Small intestine (tissue), 7 donors: Measurements from ENCODE around the gene DEFB123. TPM values are rescaled to one million over a fixed set of nuclear protein-coding genes. Genes with fewer than 3 reads are reported as not detected.

Experiments used
- DNase-seq, 2 donors: peaks; one replicate each; pipeline versions ENCODE4 v3.0.0 to v3.0.0-alpha.2; 2013
- FAIRE-seq: peaks from 2 replicates; lab custom pipeline; 2012; peaks lifted over from hg19 to GRCh38; lab: Jason Lieb, UNC
- H3K27ac ChIP-seq, 3 donors: one replicate each; pipeline ENCODE4 v1.5.1; 2013; ENCODE audit warnings: low read length in 2 of 3, mild to moderate bottlenecking in 2 of 3, control low read depth in 1 of 3, inconsistent platforms in 1 of 3, low read depth in 1 of 3, moderate library complexity in 1 of 3
- H3K27me3 ChIP-seq, 3 donors: one replicate each; pipeline ENCODE4 v1.6.1; 2013; ENCODE audit warnings: low read length in 3 of 3, inconsistent platforms in 1 of 3; ENCODE audit not compliant: control insufficient read depth in 3 of 3, insufficient read depth in 3 of 3
- H3K36me3 ChIP-seq, 3 donors: one replicate each; pipeline ENCODE4 v1.6.1; 2013; ENCODE audit warnings: low read length in 3 of 3, inconsistent platforms in 1 of 3, low read depth in 1 of 3, mild to moderate bottlenecking in 1 of 3, moderate library complexity in 1 of 3; ENCODE audit not compliant: control insufficient read depth in 3 of 3, insufficient read depth in 2 of 3
- H3K4me1 ChIP-seq, 3 donors: one replicate each; pipeline ENCODE4 v1.6.1; 2013; ENCODE audit warnings: low read length in 2 of 3, inconsistent platforms in 1 of 3, low read depth in 1 of 3, mild to moderate bottlenecking in 1 of 3, moderate library complexity in 1 of 3; ENCODE audit not compliant: control insufficient read depth in 3 of 3, insufficient read depth in 2 of 3
- H3K4me3 ChIP-seq, 3 donors: one replicate each; pipeline ENCODE4 v1.5.1; 2013; ENCODE audit warnings: low read length in 3 of 3, control low read depth in 1 of 3, inconsistent platforms in 1 of 3, low read depth in 1 of 3, mild to moderate bottlenecking in 1 of 3, moderate library complexity in 1 of 3
- H3K9me3 ChIP-seq, 2 donors: one replicate each; pipeline ENCODE4 v1.6.1; 2013; ENCODE audit warnings: low read depth in 1 of 2, low read length in 1 of 2; ENCODE audit not compliant: control insufficient read depth in 2 of 2, insufficient read depth in 1 of 2
- WGBS, 3 donors: extraction: QIAGEN DNeasy Blood & Tissue Kit; methylation state at CpG; one replicate each; pipeline ENCODE4 v1.1.7; 2013; 5-methylcytosine and 5-hydroxymethylcytosine counted together
- polyA plus RNA-seq, 4 donors: library from polyadenylated mRNA; stranded (reverse) in 3 of 4; unstranded in 1 of 4; fragments of 200-250 nt in 3 of 4; fragments of 120-200 nt in 1 of 4; gene quantifications; one replicate each; pipeline versions ENCODE4 v1.2.1 to v1.2.3, GENCODE V29; 2013
- donor health status: healthy with polysubstance abuse.
- donor health status: control.
- donor health status: control.
- donor health status: Bipolar disorder and iron deficiency.
- donor health status: healthy.

DEFB123 gene
- polyA plus RNA-seq, 4 donors, result not detected

DNA sequence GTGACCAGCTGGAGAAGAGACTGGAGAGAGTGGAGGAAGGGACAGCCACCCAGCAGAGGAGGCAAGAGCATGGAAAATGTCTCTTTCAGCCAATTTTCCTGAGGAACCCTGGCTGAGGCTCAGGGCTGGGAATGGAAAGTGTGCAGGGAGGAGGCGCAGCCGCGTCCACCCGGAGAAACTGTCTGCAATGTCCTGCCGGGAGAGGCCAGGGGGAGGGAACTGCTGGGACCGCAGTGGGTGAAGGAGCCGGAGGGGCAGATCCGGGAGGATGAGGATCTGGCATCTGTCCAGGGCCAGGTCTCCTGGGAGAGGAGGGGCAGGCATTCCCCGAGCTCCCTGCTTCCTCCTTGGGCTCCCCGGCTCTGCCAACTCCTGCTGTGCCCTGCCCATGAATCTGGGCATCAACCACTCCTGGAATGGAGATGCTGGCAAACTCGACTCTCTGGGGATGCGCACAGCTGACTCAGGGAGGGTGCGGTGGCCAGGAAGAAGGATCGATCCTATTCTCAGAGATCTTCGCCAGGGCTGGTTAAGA is 56.4 kb downstream of the DEFB123 start:
- 40 to 52% (median 46%) methylated on average over 15 of the region's 15 CpGs for WGBS, 3 donors
- peak overlapping the region in 2 of 3 donors; percentile 56 to 72 for H3K27ac ChIP-seq
- no peaks in the 10 kb centered on the region for H3K4me1 ChIP-seq
- no peaks in the 10 kb centered on the region for H3K27me3 ChIP-seq
- DNase-seq, result peak in 1 of 2 donors; percentile 36
- no peaks in the 10 kb centered on the region for H3K36me3 ChIP-seq
- H3K9me3 ChIP-seq, result no peaks in the 10 kb centered on the region
- no peak overlapping the region for H3K4me3 ChIP-seq
- no peak for FAIRE-seq

DNA sequence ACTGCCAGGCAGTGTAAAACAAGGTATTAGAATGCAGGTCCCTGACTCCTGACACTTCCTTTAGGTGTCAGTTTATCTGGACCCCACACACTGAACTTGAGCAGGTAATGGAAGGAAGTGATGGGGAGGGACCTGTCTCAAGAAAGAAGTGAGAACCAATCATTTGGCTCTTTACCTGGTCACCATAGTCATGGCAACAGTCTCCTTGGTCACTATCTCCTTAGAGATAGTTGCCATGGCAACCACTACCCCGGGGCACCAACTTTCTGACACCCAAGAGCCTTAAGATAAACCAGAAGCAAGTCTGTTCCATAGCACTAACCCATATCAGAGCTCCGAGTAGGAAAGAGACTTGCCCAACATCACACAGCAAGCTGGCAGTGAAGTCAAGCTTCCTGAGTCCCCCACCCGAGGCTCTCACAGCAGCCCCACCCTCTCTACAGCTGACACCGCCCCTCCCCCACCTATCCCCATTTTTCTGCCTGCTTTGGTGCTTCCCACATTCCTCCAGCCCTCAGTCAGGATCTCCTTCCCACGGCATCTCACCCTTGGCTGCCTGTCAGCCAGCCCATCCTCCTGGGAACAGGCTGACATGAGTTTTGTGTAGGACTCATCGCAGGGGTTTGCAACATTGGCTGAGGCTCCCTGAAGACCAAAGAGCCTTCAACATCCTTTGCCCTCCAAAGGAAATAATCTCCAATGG is 57.6 kb downstream of the DEFB123 start:
- DNase-seq (no peak), FAIRE-seq (no peak)
- H3K4me1 ChIP-seq, result no peaks in the 10 kb centered on the region
- H3K9me3 ChIP-seq, result no peaks in the 10 kb centered on the region
- H3K4me3 ChIP-seq, result no peak overlapping the region
- 22 to 35% (median 32%) methylated on average over 6 of the region's 6 CpGs for WGBS, 3 donors
- no peaks in the 10 kb centered on the region for H3K36me3 ChIP-seq
- no peaks in the 10 kb centered on the region for H3K27me3 ChIP-seq
- H3K27ac ChIP-seq, result no peak overlapping the region

Other genes with a start within 250 kb of the DEFB123 start
- gene DEFB115, start 183.0 kb upstream of the DEFB123 start, polyA plus RNA-seq, result not detected
- not detected for gene DEFB116, start 132.0 kb upstream of the DEFB123 start, polyA plus RNA-seq
- not detected for gene DEFB118, start 72.0 kb upstream of the DEFB123 start, polyA plus RNA-seq
- under 1 TPM in 1 of 4 donors, not detected in 3; 0.42 TPM for gene DEFB119, start 50.0 kb upstream of the DEFB123 start, polyA plus RNA-seq
- not detected for gene DEFB121, start 34.4 kb upstream of the DEFB123 start, polyA plus RNA-seq
- gene DEFB124, start 34.5 kb downstream of the DEFB123 start, polyA plus RNA-seq, result under 1 TPM in 1 of 4 donors, not detected in 3; 0.18 TPM
- gene REM1, start 34.7 kb downstream of the DEFB123 start, polyA plus RNA-seq, result 1 to 10 TPM in 1 of 4 donors, under 1 TPM in 2, not detected in 1; 0.81 to 1.8 (median 0.90) TPM
- gene HM13, start 73.8 kb downstream of the DEFB123 start, polyA plus RNA-seq, result 100 to 1,000 TPM in 2 of 4 donors, 10 to 100 TPM in 2; 53.9 to 202 (median 91.8) TPM
- 100 to 1,000 TPM; 215 to 335 (median 277) TPM for gene ID1, start 164.7 kb downstream of the DEFB123 start, polyA plus RNA-seq
- gene COX4I2, start 197.3 kb downstream of the DEFB123 start, polyA plus RNA-seq, result 1 to 10 TPM in 1 of 4 donors, under 1 TPM in 1, not detected in 2; 0.81 to 3.7 TPM